CD4-positive, alpha-beta T cell treated with Interleukin-12 subunit alpha and Interleukin-12 subunit beta, for 1 hour (primary cell): ENCODE results near the gene JDP2.

Experiments
- DNase-seq: peaks from one replicate; pipeline ENCODE4 v3.0.0-alpha.2; 2020

The JDP2 gene

DNA sequence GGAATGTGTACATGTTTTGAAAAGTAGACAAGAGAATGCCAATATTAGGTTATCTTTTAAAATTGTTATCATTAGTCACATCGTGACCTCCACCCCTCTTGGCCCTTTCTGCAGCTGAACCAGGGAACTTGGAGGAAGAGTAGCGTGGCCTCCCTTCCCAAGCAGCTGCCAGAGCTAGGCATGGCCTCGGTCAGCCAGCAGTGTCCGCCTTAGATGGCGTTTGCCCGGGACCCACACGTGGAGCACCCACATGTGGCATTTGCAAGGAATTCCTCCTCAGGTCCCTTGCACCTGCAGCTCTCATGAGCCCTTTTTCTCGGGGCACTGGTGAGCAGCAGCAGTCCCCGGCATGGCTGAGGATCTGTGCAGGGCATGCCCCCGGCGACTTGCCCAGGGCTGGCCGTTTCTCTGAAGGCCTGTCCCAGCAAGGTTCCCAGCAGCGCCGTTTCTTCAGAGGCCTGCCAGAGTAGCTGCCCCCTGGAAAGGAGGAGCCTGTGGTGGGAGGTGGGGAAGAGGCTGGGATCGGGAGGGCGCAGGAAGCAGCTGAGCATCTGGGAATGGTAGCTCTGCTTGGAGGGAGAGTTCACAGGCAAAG lies 10.8 kb downstream of the JDP2 start:
- no peak for DNase-seq

DNA sequence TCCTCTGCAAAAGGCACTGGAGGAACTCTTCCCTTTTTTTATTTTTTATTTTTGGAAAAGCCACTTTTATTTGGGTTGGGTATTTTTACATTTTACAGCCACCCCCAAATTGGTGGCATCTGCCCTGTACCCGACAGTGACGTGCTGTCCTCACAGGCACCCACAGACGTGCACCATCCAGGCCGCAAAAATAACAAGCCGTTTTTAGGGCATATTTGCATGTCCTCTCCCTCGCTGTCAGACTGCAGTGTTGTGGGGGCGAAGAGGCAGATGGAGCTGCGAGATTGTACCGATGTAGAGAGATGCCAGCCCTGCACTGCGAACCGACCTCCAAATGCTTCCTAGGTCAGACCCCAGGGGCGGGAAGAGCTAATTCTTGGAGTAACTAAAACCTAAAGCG lies 12.2 kb downstream of the JDP2 start:
- no peak for DNase-seq

- DNase-seq = no peak
These were observed 13.1 kb downstream of the JDP2 start for GRCh38 chr14:75440733-75441477.

DNA sequence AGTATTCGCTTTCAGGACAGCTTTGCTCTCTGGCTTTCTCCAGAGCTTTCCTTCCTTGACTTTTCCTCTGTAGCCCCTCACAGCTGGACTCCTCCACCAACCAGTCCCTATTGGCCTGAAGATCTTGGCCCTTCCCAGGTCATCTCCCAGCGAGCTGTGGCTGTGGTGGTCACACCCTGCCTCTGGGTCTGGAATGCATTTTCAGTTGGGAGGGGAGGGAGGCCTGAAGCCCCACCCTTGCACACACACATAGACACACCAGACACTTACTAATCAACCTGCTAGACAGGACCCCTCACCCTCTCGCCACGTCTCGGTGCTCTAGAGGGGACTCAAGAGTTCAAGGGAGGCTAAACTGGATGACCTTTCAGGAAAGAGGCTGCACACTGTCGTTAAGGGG lies 13.9 kb downstream of the JDP2 start:
- no peak for DNase-seq

- no peak for DNase-seq
These were observed 14.3 kb downstream of the JDP2 start for GRCh38 chr14:75442166-75442565.

- no peak for DNase-seq
These were observed 14.8 kb downstream of the JDP2 start for GRCh38 chr14:75442642-75443041.

DNA sequence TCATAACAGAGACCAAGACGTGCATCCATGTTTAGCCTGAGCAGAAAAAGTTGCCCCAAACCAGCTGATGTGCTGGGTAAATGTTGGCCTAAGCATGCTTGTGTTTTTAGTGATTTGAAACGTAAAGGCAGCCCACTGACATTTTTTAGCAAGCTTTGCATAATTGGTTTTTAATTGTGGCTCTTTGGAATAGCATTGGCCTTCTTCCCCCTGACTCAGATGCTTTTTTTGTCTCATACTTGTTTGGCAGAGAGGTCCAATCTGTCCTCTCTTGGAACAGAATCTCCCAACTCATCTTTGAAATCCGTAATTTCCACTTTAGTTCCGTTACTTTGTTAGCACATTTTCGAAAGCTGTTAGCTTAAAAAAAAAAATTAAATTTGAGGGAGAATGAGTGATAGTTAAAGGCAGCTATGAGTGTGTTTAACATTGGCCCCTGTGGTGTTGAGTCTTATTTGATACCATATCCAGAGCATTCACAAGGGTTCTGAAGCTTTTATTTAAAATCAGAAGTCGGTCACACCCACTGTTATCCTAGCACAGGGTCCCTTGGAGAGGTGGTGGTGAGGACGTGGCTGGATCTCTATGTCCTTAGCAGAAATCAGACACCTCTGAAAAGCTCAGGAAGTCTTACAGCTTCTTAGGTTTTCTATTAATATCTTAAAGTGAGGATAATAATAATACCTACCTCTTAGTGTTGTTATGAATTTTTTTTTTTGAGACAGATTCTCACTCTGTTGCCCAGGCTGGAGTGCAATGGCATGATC lies 15.6 kb downstream of the JDP2 start:
- DNase-seq = no peak

- DNase-seq = no peak
These were observed 17.4 kb downstream of the JDP2 start for GRCh38 chr14:75445236-75445635.

- DNase-seq = no peak
These were observed 18.1 kb downstream of the JDP2 start for GRCh38 chr14:75445963-75446362.

DNA sequence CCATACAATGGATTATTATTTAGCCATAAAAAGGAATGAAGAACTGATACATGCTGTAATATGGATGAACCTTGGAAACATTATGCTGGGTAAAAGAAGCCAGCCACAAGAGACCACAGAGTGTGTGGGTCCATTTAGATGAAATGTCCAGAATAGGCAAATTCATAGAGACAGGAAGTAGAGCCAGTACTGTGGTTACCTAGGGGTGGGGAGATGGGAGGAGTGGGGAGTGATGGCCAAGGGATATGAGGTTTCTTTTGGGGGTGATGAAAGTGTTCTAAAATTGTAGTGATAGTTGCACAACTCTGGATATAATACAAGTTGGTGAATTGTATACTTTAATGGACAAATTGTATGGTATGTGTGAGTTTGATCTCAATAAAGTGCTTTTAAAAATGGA lies 18.6 kb downstream of the JDP2 start:
- DNase-seq = no peak

DNA sequence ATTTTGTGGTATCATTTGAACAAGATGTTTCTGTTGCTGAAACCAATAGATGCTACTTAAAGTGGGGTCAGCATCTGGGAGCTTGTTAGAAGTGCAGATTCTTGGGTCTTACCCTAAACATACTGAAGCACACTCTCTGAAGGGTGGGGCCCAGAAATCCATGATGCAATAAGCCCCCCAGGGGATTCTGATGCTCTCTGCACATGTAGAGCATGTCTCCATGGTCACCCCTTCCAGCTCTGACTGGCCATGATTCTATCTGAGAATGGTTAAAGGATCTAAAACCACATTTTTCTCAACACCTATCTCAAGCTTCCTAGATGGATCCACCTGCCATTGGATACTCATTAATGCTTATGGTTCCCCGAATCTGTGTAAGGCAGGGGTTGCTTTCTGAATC lies 20.4 kb downstream of the JDP2 start:
- DNase-seq = no peak

DNA sequence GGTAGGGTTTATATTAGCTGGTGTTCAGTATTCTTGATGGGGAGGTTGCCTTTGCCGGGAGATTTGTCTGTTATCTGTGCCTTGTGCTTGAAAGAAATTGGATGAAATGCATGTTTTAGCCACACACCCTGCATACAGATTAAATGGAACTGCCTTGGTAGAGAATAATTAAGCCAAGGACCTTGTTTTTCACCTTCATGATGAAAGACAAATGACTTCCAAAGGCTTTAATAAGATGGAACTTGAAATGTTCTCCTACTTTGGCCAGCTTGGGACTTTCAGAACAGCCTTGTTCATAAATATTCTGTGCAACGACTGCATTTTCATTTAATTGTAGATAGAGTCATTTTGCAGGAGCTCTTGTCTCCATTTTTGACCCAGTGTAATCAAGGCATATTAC lies 21.2 kb downstream of the JDP2 start:
- DNase-seq = no peak

GRCh38 chr14:75449696-75450095 lies 21.9 kb downstream of the JDP2 start:
- no peak for DNase-seq

- no peak for DNase-seq
These were observed 22.8 kb downstream of the JDP2 start for GRCh38 chr14:75450381-75451276.

GRCh38 chr14:75452324-75452723 lies 24.5 kb downstream of the JDP2 start:
- DNase-seq = no peak

DNA sequence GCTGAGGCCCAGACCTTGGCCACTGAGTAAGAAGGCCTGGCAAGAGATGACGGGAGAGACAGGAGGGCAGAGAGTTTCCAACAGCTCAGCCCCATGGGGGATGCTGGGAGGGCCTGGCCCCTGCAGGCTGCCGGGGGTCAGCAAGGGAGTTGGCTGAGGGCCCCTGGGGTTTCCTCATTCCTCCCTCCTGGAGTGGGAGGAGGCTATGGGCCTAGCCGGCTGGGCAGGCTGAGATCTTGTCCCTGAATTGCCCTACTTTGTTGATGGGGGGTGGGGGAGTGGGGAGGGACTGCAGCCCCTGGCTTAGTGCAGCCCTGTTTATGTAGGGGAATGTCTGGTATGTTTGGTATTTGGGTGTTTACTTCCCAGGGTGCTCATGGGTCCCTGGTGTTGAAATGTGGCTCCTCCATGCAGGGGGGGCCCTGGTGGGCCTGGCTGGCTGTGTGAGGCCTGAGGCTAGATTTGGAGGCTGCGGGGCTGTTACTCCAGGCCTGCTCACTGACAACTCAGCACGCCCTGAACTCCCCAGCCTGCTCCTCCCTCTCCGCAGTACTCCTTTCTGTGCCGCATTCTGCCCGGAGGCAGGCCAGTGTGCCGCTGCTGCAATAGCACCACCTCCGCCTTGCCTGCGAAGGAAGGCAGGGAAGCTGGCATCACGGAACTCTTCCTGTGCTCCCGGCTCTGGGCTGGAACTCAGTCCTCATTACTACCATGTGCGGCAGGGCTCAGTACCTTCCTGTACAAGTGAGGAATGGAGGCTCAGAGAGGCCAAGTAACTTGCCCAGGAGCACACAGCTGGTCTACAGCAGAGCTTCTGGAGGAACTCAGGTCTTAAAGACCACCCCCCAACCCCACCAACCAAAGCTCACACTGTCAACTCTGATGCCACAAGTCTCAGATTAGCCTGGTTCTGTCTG lies 25.3 kb downstream of the JDP2 start:
- no peak for DNase-seq

GRCh38 chr14:75453817-75454434 lies 26.1 kb downstream of the JDP2 start:
- peak; percentile 3 for DNase-seq

DNA sequence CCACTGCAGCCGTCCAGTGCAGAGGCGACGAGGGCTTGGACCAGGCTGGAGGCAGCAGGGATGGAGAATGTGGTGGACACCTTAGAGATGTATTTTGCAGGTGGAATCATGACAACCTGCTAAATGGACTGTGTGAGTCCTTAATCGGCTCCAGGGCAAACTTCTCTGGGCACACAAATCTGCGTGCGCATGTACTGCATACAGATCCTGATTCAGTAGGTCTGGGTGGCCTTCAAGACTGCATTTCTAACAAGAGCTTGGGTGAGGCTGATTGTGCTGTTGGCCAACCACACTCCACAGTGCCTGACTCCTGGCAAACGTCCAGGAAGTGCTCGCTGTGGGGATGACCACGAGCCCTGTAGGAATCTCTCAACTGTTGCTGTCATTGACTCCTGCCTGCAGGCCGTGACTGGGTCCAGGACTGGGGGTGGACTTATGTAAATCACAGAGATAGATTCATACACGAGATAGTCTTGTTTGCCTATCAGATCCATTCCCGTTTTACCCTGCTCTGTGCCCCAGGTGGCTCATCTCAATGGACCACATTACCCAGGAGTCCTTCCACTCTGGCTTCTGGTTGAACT lies 27.2 kb downstream of the JDP2 start:
- DNase-seq = no peak

GRCh38 chr14:75456069-75456996 lies 28.5 kb downstream of the JDP2 start:
- DNase-seq = no peak

DNA sequence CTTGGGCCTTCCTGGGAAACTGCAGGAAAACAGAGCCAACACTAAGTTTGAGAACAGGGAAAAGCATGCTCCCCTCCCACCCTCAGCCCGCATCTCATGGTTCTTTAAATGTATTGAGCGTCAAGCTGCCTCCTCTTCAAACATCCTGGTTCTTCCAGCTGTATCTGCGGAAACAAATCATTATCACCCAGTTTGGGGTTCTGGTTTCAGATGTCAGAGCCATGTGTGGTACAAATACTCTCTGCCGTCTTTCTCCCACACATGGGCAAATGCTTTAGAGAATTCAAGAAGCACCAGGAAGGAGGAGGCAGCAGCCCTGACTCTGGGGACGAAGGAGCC lies 29.1 kb downstream of the JDP2 start:
- no peak for DNase-seq
